Sigmoid colon (tissue), 7 donors: Measurements from ENCODE around the gene FN1. TPM values are rescaled to one million over a fixed set of nuclear protein-coding genes. Genes with fewer than 3 reads are reported as not detected.

Experiments
- DNase-seq: peaks from one replicate; pipeline ENCODE4 v3.0.0-alpha.2; 2019
- H3K27ac ChIP-seq, 4 donors: fragments of 200-600 bp; sonication (generic); one replicate each; pipeline ENCODE4 v1.5.1; 2016 to 2019; ENCODE audit warnings: mild to moderate bottlenecking in 1 of 4
- H3K27me3 ChIP-seq, 3 donors: fragments of 200-600 bp; sonication (generic); one replicate each; pipeline ENCODE4 v1.5.1; 2019; ENCODE audit warnings: mild to moderate bottlenecking in 1 of 3
- H3K36me3 ChIP-seq, 4 donors: fragments of 200-600 bp; sonication (generic); one replicate each; pipeline ENCODE4 v1.5.1; 2016 to 2019
- H3K4me1 ChIP-seq, 4 donors: fragments of 200-600 bp; sonication (generic); one replicate each; pipeline ENCODE4 v1.5.1; 2017 to 2019
- H3K4me3 ChIP-seq, 4 donors: fragments of 200-600 bp; sonication (generic); one replicate each; pipeline ENCODE4 v1.5.1; 2017 to 2019; ENCODE audit warnings: mild to moderate bottlenecking in 2 of 4, moderate library complexity in 1 of 4
- H3K9me3 ChIP-seq, 4 donors: fragments of 200-600 bp in 3 of 4; sonication (generic) in 3 of 4; one replicate each; pipeline versions ENCODE4 v1.5.1 to v1.6.1; 2013 to 2019
- EP300 ChIP-seq, 4 donors: sonication (generic); formaldehyde crosslinking; IDR thresholded peaks; one replicate each; pipeline ENCODE4 v1.6.1; 2017; ENCODE audit warnings: antibody characterized with exemption in 4 of 4
- POLR2A ChIP-seq, 2 donors: fragments of 450-650 bp; IDR thresholded peaks; one replicate each; pipeline ENCODE4 v1.6.1; 2016; ENCODE audit warnings: antibody characterized with exemption in 2 of 2, mild to moderate bottlenecking in 2 of 2, moderate library complexity in 2 of 2
- POLR2AphosphoS5 ChIP-seq, 4 donors: sonication (generic); formaldehyde crosslinking; IDR thresholded peaks; one replicate each; pipeline ENCODE4 v1.6.1; 2017; ENCODE audit warnings: antibody characterized with exemption in 4 of 4
- WGBS, 2 donors: extraction: QIAGEN DNeasy Blood & Tissue Kit; methylation state at CpG; one replicate each; pipeline ENCODE4 v1.1.7; 2013; 5-methylcytosine and 5-hydroxymethylcytosine counted together
- intact Hi-C: fragments of 100-400 bp; cut with DNase I; formaldehyde crosslinking; loops from one replicate; pipeline ENCODE4 v1.15.1; 2023
- polyA plus RNA-seq, 3 donors: library from polyadenylated mRNA; stranded (reverse); fragments of 200-250 nt; gene quantifications; one replicate each; pipeline ENCODE4 v1.2.3, GENCODE V29; 2013
- total RNA-seq, 4 donors: library from RNA; depleted of rRNA; stranded (reverse); fragments of >200 nt; gene quantifications; one replicate each; pipeline ENCODE4 v1.1.0, GENCODE V29; 2016
- TF ChIP-seq, protein P1 (sequence below), 4 experiments: fragments of 450-650 bp in 3 of 4; fragments of 200-600 bp in 1 of 4; IDR thresholded peaks; one replicate each; pipeline ENCODE4 v1.5.1; 2016 to 2019; ENCODE audit warnings: antibody characterized with exemption in 4 of 4, mild to moderate bottlenecking in 3 of 4, moderate library complexity in 2 of 4
- donor health status: healthy with polysubstance abuse.
- donor health status: Bipolar disorder and iron deficiency.
- donor health status: healthy.

Gene FN1
- total and polyA plus RNA-seq, 7 donors, result 13.6 to 3,059 (median 671) TPM

DNA sequence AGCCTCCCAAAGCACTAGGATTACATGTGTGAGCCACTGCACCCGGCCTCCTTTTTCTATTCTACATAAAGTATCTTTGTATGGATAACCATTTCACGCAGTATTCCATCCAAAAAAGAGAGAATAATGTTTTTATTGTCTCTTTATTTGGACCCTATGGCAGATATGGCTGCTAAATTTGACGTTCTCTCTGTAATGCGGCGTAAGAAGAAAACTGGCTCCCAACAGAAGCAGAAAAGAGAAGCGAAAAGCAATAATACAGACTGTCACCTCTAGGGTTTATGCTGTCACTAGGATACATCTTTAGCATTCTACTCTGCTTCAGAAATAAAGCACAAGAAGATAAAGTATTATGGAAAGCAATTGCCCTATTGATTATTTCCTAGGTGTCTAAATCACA is 55.9 kb downstream of the FN1 start:
- 93 to 95% methylated on average over 6 of the region's 6 CpGs for WGBS, 2 donors
- H3K36me3 ChIP-seq, result peaks cover 75 to 100% (median 87%) of the 10 kb centered on the region in 4 donors
- H3K27me3 ChIP-seq, result no peaks in the 10 kb centered on the region
- TF ChIP-seq POLR2A (IDR thresholded peaks at IDR 0.05) (no peak), EP300 (IDR thresholded peaks at IDR 0.05) (no peak), POLR2AphosphoS5 (IDR thresholded peaks at IDR 0.05) (peak in 1 of 4 donors; percentile 2)
- TF ChIP-seq, protein P1, sequence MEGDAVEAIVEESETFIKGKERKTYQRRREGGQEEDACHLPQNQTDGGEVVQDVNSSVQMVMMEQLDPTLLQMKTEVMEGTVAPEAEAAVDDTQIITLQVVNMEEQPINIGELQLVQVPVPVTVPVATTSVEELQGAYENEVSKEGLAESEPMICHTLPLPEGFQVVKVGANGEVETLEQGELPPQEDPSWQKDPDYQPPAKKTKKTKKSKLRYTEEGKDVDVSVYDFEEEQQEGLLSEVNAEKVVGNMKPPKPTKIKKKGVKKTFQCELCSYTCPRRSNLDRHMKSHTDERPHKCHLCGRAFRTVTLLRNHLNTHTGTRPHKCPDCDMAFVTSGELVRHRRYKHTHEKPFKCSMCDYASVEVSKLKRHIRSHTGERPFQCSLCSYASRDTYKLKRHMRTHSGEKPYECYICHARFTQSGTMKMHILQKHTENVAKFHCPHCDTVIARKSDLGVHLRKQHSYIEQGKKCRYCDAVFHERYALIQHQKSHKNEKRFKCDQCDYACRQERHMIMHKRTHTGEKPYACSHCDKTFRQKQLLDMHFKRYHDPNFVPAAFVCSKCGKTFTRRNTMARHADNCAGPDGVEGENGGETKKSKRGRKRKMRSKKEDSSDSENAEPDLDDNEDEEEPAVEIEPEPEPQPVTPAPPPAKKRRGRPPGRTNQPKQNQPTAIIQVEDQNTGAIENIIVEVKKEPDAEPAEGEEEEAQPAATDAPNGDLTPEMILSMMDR (IDR thresholded peaks at IDR 0.05), result no peak
- DNase-seq, result no peak
- H3K4me1 ChIP-seq, result no peaks in the 10 kb centered on the region
- intact Hi-C loops, result no loop called here
- H3K4me3 ChIP-seq, result no peak overlapping the region
- H3K27ac ChIP-seq, result no peak overlapping the region
- H3K9me3 ChIP-seq, result no peaks in the 10 kb centered on the region

DNA sequence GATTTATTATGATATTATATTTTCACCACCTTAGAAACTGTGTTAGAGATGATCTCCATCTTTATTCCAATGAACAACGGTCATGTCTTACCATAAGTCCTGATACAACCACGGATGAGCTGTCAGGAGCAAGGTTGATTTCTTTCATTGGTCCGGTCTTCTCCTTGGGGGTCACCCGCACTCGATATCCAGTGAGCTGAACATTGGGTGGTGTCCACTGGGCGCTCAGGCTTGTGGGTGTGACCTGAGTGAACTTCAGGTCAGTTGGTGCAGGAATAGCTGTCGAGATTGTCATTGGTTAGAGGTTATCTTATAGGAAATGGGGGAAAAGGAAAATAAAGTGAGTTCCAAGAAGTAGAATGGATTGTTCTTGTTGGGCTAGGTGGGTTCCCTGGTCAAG is 56.8 kb downstream of the FN1 start:
- intact Hi-C loops, result no loop called here
- H3K4me1 ChIP-seq, result no peaks in the 10 kb centered on the region
- TF ChIP-seq, protein P1 (IDR thresholded peaks at IDR 0.05), result no peak
- TF ChIP-seq POLR2AphosphoS5 (IDR thresholded peaks at IDR 0.05), result peak in 2 of 4 donors; percentile 3 to 8
- no peak overlapping the region for H3K4me3 ChIP-seq
- DNase-seq, result no peak
- H3K27ac ChIP-seq, result no peak overlapping the region
- H3K27me3 ChIP-seq, result no peaks in the 10 kb centered on the region
- no peaks in the 10 kb centered on the region for H3K9me3 ChIP-seq
- peaks cover 82 to 100% (median 87%) of the 10 kb centered on the region in 4 donors for H3K36me3 ChIP-seq
- 94 to 95% methylated on average over 7 of the region's 7 CpGs for WGBS, 2 donors

GRCh38 chr2:215378045-215378444 is 57.8 kb downstream of the FN1 start:
- intact Hi-C loops, result no loop called here
- Histone ChIP-seq H3K27me3 (no peaks in the 10 kb centered on the region), H3K9me3 (no peaks in the 10 kb centered on the region), H3K4me1 (no peaks in the 10 kb centered on the region), H3K4me3 (no peak overlapping the region), H3K27ac (no peak overlapping the region), H3K36me3 (peaks cover 80 to 100% (median 87%) of the 10 kb centered on the region in 4 donors)
- WGBS, 2 donors, result 93 to 95% methylated on average over 3 of the region's 3 CpGs
- TF ChIP-seq, protein P1 (IDR thresholded peaks at IDR 0.05), result no peak
- TF ChIP-seq POLR2AphosphoS5 (IDR thresholded peaks at IDR 0.05) (no peak), EP300 (IDR thresholded peaks at IDR 0.05) (no peak), POLR2A (IDR thresholded peaks at IDR 0.05) (no peak)
- no peak for DNase-seq

- no peaks in the 10 kb centered on the region for H3K27me3 ChIP-seq
- DNase-seq, result no peak
- H3K27ac ChIP-seq, result no peak overlapping the region
- no peak overlapping the region for H3K4me3 ChIP-seq
- 92 to 94% methylated on average over 2 of the region's 2 CpGs for whole genome bisulfite sequencing, 2 donors
- H3K36me3 ChIP-seq, result peaks cover 80 to 100% (median 84%) of the 10 kb centered on the region in 4 donors
- no peaks in the 10 kb centered on the region for H3K9me3 ChIP-seq
- no peak for TF ChIP-seq EP300 (IDR thresholded peaks at IDR 0.05)
- TF ChIP-seq POLR2A (IDR thresholded peaks at IDR 0.05), result no peak
- TF ChIP-seq, protein P1 (IDR thresholded peaks at IDR 0.05), result no peak
- no peak for TF ChIP-seq POLR2AphosphoS5 (IDR thresholded peaks at IDR 0.05)
- no peaks in the 10 kb centered on the region for H3K4me1 ChIP-seq
- intact Hi-C loops, result no loop called here
Measured at GRCh38 chr2:215377283-215377682, 58.6 kb downstream of the FN1 start.

DNA sequence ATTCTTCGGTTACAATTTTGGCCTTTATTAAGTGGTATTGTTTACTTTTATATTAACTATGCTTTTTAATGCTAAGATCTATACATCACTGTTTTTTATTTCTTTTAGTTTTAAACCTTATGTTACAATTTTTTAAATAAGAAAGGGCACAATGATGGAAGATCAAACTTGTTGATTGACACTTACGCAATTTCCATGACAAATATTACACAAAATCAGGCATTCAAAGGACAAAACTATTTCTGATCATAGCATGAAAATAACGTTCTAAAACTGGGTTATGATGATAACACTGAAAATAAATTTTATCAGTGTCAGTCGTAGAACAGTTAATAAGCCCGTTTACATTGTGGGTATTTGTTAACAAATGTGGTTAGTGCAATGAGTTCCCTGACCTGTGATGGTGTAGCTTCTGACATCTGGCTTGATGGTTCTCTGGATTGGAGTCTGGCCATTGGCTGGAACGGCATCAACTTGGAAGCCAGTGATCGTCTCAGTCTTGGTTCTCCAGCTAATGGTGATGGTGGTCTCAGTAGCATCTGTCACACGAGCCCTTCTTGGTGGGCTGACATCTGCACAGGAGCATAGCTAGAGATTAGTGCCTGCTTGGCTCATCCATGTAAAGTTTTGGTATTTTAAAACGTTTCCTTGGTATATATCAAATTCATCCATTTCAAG is 59.6 kb downstream of the FN1 start:
- no peak for DNase-seq
- intact Hi-C loops, result no loop called here
- Histone ChIP-seq H3K4me3 (no peak overlapping the region), H3K36me3 (peaks cover 76 to 100% (median 82%) of the 10 kb centered on the region in 4 donors), H3K27ac (no peak overlapping the region), H3K27me3 (no peaks in the 10 kb centered on the region), H3K9me3 (no peaks in the 10 kb centered on the region), H3K4me1 (no peaks in the 10 kb centered on the region)
- WGBS, 2 donors, result 87 to 88% methylated on average over 9 of the region's 9 CpGs
- no peak for TF ChIP-seq POLR2A (IDR thresholded peaks at IDR 0.05)
- no peak for TF ChIP-seq POLR2AphosphoS5 (IDR thresholded peaks at IDR 0.05)
- TF ChIP-seq EP300 (IDR thresholded peaks at IDR 0.05), result no peak
- TF ChIP-seq, protein P1 (IDR thresholded peaks at IDR 0.05), result no peak
